ENCODE measurements around the gene LIPT2.

GRCh38 chr11:74443071-74443864 lies 50.3 kb downstream of the LIPT2 start:
- no peak for TF ChIP-seq ZNF138 (CRISPR knock-in tag; conservative IDR thresholded peaks at IDR 0.05)
- no peak for TF ChIP-seq CTCF (IDR thresholded peaks at IDR 0.05)
- no peak for TF ChIP-seq ZNF121 (CRISPR knock-in tag; IDR thresholded peaks at IDR 0.05)
- no peak for TF ChIP-seq USF1 (CRISPR knock-in tag; IDR thresholded peaks at IDR 0.05)
- TF ChIP-seq STAT6 (CRISPR knock-in tag; conservative IDR thresholded peaks at IDR 0.05; ENCODE audit: low read depth): no peak
- no peak for TF ChIP-seq CBFB (CRISPR knock-in tag; IDR thresholded peaks at IDR 0.05; ENCODE audit: low read depth)
- TF ChIP-seq SP1 (CRISPR knock-in tag; conservative IDR thresholded peaks at IDR 0.05): no peak
- TF ChIP-seq ETV6 (CRISPR knock-in tag; IDR thresholded peaks at IDR 0.05): no peak
- TF ChIP-seq AFF4 (CRISPR knock-in tag; IDR thresholded peaks at IDR 0.05; ENCODE audit: borderline replicate concordance): no peak
- TF ChIP-seq ZNF263 (CRISPR knock-in tag; IDR thresholded peaks at IDR 0.05; ENCODE audit: low read depth): no peak
- TF ChIP-seq TCF7 (CRISPR knock-in tag; IDR thresholded peaks at IDR 0.05; ENCODE audit: low read depth): no peak
- TF ChIP-seq TP53 (CRISPR knock-in tag; IDR thresholded peaks at IDR 0.05): no peak
- no peak for TF ChIP-seq TEAD1 (CRISPR knock-in tag; IDR thresholded peaks at IDR 0.05)
